ENCODE data around the gene DENR.
"Not testable (repeated sequence)": the region's sequence is repeated elsewhere in the genome, so short reads cannot be mapped to it uniquely, and the experiment has no call there.

DNA sequence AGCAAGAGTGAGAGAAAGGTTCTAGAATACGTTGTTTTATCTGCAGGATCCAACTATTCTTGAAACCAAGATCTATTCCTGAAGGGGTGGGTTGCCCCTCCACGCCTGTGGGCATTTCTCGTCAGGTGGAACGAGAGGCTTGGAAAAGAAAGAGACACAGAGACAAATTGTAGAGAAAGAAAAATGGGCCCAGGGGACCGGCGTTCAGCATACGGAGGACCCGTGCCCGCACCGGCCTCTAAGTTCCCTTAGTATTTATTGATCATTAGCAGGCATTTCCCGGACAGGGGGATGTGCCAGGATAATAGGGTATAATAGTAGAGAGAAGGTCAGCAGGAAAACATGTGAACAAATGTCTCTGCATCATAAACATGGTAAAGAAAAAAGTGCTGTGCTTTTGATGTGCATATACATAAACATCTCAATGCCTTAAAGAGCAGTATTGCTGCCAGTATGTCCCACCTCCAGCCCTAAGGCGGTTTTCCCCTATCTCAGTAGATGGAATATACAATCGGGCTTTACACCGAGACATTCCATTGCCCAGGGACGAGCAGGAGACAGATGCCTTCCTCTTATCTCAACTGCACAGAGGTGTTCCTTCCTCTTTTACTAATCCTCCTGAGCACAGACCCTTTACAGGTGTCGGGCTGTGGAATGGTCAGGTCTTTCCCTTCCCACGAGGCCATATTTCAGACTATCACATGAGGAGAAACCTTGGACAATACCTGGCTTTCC lies 1.7 kb upstream of the DENR start:
- TF ChIP-seq POLR2A, POLR2AphosphoS5 (IDR thresholded peaks at IDR 0.05; ENCODE audit: low read depth, low read length): not testable (repeated sequence)

All from GM12892 (cell line).